Measurements from ENCODE around the gene POLA2.
A peak's percentile ranks its signal among the peaks of the same experiment; 100 is the strongest.
"Not testable (repeated sequence)": the region's sequence is repeated elsewhere in the genome, so short reads cannot be mapped to it uniquely, and the experiment has no call there.

POLA2 gene

DNA sequence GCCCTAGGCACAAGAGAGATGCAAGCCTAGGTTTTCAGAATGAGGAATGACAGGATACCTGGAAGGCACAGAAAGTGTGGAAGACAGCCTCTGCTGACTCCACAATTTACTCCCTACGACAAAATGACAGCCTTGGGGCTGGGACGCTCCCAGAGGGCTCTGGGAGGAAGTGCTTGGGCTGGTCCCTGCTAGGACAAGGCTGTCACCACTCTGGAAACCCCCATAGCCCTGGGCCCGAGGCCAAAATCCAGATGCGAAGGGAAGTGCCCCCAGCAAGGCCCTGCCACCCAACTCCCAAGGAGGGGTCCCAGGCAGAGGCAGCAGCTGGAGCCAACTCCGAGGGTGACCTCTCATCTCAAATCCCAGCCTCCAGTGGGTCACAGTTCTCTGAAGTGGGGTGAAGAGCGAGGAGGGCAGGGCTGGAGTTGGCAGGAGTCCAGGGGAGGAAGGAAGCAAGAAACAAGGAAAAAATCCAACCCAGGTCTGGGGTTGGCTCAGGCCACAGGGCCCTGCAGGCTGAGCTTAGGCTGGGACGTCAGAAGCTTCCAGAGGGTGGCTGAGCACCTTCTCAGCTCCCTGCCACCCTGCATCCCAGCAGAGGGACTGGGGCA, 46.6 kb downstream of the POLA2 start:
- no peak for DNase-seq (ENCODE audit: low read depth)

DNA sequence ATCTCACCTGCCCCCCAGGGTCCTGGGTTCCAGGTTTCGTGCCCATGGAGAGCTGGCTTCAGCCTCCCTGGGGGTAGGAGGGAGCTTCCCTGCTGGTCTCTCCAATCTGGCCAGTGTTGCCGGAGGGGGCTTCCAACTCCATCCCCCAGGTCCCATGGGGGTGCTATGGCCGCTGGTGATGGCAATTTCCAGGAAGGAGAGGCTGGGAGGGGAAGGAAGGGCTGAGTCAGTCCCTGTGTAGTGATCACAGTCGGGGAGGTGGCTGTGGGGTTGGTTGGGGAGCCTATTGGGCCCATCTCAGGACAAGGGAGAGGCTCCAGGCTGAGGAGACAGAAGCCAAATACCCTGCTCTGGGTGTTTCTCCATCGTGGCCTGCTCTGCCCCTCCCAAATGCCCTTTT, 47.2 kb downstream of the POLA2 start:
- no peak for DNase-seq (ENCODE audit: low read depth)

DNA sequence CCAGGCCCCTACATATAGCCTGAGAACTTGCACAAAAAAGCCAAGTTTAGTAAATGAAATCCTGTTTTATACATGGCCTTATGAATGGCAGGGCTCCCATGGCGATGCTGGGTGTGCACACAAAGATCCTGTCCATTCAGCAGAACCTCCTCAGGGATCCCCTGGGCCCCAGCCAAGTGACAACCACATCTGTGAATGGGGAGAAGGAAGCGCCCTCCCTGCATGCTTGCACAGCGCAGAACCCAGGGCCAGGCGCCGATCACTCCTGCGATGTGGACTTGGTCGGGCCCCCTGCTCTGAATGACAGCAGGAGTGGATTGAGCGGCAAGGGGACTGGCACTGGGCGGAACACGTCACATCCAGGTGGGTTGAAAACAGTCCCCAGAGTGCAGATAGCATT, 48.5 kb downstream of the POLA2 start:
- no peak for DNase-seq (ENCODE audit: low read depth)

DNA sequence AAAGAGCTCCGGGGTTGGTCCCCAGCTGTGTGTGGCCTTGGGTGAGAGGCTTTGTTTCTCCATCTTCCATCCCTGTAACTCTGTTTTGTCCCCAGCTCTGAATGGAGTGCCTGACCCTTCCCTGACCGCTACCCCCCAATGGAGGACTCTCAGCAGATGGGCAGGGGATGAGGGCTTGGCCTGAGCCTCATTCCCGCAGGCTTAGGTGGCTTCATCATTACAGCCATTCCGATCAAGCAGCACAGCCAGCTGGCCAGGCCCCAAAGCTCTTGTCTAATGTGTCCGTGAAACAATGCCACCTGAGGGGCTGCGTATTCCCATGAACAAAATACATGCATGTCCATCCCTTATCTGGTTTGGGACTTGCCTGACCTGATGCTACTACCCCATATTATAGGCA, 49.0 kb downstream of the POLA2 start:
- no peak for DNase-seq (ENCODE audit: low read depth)

DNA sequence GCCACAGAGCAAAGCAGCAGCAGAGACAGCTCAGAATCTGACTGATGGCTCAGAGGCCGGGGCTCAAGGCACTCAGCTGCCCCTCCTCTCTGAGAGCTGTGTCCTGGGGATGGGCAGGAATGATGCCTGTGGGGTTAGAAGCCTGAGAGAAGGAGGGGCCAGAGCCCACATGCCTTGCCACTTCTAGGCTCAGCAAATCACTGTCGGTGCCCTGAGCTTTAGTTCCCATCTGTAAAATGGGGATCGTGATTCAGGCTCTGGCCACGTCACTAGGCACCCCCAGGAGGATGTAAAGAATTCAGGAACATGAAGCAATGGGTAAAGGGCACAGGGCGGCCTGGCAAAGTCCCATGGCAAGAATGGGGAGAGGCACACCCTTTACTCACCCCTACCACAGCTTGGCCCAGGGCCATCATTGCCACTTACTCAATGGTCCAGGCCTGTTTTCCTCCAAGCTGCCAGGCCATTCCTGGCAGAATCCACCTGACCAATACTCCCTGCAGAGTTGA, 49.5 kb downstream of the POLA2 start:
- DNase-seq (ENCODE audit: low read depth), result no peak

DNA sequence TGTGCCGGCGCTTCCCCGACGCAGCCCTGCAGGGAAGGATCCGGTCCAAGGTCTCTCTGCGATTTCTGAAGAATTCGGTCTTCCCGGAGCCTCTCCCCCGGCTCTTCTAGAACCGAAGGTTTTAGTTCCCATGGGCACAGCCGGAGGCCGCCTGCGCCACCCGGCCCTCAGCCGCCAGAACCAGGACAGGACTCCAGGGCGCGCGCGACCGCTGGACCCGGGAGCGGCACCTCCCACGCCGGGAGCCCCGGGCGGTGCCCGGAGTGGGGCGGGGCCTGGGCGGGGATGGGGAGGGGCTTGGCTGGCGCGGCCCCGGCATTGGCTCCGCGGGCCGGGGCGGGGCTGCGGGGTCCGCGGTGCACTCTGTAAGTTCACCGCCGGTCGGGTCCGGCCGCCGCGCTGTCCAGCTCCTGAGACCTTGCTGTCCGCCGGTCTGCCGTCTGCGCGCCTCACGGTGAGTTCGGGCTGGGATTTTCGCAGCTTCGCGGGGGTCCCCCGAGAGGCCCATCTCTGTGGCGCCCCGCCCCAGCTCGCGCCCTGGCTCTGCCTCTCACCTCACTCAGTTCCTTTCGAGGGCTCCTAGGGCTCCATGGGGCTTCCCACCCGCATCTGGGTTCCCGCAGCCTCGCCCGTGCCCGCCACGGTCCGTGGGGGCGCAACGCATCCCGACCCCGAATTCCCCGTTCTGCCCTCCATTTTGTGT, 52.9 kb downstream of the POLA2 start, which contains the start of gene CDC42EP2:
Gene CDC42EP2 (plus strand): TSS at position 366 of the 703 bp plus-strand sequence. CDS start 6,033 bp downstream, outside the sequence.
- no peak for DNase-seq (ENCODE audit: low read depth)

DNA sequence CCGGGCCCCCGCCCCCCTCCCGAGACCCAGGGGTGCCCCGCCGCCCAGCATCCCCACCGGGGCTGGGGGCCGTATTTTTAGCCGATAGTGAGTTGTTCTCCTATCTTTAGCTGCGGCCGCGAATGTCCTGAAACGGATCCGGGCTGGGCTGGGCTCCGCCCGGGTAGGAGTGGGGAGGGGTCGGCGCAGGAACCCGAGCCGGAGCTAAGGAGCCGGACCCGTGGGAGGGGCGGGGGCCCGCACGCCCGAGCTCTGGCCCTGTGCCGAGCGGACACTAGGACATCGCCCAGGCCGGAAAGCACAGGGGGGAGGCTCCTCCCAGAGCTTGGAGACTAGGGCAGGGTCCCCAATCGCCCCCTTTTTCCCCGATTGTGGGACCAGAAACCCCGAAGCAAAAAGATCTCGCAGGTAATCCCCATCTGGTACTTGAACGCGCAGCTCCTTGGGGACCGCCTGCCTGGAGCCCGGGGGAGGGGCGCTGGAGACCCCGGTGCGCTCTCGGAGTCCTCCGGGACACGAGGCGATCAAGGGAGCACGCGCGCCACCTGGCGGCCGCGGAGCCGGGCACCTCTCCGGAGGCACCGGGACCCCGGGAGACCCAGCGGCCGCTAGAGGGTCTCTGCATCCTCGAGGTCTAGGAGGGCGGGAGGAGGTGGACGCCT, 53.6 kb downstream of the POLA2 start:
- no peak for DNase-seq (ENCODE audit: low read depth)

DNA sequence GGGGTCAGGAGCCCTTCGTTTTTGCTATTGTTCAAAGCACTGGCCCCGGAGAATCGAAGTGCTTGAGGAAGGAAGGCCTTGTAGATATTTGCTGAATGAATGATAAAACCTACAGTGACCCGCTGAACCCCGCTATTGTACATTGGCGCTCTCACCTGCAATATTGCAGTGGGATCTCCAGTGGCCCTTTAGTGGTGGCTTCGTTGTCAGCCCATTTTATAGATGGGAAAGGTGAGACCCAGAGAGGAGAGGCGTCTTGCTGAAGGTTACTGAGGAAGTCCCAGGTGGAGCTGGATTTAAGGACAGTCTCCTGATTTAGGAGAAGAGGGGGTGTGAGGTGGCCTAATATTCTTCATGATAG, 54.1 kb downstream of the POLA2 start:
- DNase-seq (ENCODE audit: low read depth), result no peak

DNA sequence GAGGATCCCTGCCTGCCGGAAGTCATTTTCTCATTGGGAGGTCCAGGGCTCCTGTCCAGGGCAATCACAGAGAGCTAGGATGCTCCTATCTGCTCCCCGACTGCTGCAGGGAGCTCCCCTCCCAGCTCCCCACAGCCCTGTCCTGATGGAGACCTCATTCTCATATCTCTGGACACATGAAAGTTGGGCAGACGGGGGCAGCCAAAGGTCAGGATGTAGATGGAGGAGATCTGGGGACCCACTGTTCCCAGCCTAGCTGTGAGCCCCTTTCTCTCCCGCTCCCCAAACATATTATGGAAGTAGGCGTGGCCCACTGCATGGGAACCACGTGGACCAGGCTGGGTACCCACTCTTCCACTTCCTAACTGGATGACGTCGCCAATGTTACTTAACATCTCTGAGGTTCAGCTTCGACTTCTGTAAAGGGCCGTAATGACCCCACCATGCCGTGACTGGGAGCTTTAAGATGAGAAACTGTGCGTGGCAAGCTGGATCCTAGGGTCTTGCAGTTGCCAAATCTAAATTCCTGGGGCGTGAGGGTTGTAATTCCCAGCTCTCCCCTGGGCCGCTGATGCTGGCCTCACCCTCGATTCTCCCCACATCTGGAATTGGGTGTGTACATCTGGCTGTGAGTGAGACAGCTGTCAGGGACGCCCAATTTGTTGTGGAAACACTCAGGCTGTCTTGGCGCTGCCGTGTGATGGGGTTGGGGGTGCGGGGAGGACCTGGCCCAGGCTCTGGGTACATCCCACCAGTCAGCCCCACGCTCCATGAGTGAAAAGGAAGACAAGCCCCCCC, 54.7 kb downstream of the POLA2 start:
- DNase-seq (ENCODE audit: low read depth), result peak; percentile 90

DNA sequence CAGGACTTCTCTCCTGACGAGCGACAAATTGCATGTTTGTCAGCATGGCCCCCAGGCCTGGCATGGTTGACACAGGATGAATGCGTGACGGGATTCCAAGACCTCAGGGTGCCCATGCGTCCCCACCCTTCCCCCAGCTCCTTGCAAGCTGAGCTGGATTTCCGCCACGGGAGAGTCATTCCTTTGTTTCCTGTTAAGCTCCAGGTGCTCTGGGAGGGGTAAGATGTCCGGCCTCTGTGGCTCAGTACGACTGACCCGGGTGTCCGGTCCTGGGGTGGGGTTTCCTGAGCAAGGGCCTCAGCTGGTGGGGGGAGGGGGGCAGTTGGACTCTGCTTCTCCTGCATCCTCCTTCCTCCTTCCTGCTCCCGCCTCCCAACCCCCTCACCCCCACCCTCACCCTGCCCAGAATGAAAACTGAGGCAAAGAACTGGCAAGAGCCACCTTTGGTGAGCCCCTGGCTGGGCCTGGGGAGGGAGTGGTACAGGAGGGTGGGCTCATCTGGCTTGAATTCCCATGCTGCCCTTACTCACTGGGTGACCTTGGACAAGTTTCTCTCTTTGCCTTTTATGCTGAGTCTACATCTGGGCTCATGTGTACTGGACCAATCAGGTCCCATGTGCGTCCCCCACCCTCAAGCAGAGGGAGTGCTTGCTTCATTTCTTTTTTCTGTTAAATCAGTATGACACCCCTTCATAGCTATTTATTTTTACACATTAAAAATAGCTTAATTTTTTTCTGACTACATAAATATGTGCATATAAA, 55.4 kb downstream of the POLA2 start:
- peak; percentile 80 for DNase-seq (ENCODE audit: low read depth)

DNA sequence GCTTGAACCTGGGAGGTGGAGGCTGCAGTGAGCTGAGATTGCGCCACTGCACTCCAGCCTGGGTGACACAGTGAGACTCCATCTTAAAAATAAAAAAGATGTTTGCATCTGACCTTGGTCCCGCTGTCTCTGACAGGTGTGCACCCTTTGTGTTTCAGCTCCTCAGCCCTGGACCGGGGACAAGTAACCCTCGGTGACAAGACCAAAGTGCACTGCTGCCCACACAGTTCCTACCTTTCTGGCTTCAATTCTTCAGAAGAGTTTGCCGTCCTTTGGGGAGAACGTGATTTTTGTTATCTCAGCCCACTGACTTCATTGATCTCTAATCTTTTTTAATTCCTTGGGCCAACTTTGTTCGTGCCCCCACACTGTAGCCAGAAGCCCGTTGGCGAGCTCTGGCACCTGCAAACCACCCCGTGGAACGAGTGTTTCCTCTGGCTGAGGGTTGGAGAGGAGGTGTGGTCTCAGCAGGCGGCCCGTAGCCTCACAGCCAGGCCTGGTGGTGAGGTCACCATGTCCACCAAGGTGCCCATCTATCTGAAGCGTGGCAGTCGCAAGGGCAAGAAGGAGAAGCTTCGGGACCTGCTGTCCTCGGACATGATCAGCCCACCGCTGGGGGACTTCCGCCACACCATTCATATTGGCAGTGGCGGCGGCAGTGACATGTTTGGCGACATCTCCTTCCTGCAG, 58.8 kb downstream of the POLA2 start:
- DNase-seq (ENCODE audit: low read depth), result no peak

DNA sequence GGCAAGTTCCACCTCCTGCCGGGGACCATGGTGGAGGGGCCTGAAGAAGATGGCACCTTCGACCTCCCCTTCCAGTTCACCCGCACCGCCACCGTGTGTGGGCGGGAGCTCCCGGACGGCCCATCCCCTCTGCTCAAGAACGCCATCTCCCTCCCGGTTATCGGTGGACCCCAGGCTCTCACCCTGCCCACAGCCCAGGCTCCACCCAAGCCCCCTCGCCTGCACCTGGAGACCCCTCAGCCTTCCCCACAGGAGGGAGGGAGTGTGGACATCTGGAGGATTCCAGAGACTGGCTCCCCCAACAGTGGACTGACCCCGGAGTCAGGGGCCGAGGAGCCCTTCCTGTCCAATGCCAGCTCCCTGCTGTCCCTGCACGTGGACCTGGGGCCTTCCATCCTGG, 59.3 kb downstream of the POLA2 start:
- DNase-seq (ENCODE audit: low read depth), result no peak

DNA sequence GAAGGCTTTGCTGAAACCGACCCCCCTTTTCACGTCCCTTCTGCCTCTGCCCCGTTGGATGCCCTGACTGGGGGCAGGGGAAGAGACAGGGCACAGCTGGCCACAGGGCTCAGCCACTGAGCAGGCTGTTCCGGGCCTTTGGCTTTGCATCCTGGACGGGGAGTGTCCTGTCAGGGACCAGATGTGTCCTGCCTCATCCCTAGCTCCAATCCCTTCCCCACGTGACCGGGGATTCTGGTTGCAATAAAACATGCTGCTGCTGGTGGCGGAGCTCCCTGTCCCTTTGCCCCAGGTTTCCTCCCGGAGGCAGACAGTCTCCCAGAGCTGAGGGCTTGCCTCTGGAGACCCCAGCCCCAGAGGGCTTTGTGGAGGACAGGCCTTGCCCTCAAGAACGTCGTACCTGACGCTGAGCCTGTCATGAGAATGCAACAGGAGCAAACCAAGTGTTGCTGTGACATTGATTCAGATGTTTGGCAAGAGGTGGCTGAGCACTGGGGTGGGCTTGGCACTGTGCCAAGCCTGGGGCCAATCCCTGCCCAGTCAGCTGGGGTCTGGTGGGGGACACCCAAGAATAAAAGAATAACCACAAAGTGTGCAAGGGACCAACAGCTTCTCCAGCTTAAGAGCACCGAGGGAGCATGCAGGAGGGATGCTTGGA, 60.2 kb downstream of the POLA2 start:
- no peak for DNase-seq (ENCODE audit: low read depth)

DNA sequence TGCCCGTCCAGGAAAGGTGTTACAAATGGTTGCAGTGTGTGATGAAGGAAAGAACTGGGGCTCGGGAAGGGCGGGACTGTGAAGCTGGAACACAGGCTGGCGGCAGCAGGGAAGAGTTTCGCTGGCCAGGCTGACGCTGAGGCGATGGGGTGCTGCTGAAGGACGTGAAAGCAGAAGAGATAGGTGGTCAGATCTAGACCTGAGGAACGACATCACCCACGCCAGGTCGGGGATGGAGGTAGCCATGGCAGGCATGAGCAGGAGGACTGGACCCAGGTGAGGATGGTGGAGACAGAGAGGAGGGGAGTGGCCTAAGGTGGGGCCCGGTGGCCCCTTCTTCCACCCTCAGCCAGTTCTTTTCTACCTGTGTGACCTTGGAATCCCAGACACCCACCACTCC, 62.1 kb downstream of the POLA2 start:
- no peak for DNase-seq (ENCODE audit: low read depth)

DNA sequence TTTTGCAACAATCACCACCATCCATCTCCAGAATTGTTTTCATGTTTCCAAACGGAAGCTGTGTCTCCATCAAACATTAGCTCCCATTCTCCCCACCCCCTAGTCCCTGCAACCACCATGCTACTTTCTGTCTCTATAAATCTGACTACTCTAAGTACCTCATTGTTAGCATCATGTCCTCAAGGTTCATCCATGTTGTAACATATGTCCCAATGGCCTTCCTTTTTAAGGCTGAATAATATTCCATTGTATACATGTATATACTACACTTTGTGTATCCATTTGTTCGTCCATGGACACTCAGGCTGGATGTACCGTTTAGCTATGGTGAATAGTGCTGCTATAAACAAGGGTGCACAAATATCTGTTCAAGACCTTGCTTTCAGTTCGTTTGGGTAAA, 63.7 kb downstream of the POLA2 start:
- no peak for DNase-seq (ENCODE audit: low read depth)

DNA sequence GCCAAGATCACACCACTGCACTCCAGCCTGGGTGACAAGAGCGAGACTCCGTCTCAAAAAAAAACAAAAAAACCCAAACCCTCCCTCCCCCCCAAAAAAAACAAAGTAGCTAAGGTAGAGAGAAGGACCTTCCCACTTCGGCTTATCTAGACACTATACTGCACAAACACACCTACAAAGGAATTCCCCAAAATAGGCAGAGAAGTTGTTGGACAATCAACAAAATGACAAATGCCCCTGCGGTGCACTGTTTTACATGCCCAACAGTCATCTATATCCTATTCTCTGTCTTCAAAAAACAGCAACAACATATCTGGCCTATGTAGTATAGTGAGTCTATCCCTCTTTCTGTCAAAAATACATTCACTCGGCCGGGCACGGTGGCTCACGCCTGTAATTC, 65.3 kb downstream of the POLA2 start:
- no peak for DNase-seq (ENCODE audit: low read depth)

DNA sequence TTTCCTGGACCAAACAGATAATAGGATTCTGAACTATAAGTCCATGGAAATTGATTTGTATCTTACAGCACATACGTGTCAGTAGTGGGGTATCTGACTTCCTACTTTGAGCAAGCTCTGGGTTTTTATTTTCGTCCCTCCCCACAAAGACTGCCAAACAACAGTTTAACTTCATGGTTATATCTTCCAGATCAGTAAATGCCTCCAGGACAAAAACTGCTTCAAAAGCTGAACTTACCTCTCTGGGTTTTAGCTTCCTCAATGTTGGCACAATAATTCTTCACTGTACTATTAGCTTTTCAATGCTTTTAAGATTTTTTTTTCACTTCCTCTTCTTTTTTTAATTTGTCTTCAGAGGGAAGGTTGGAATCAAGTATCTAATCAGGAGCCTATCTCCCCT, 67.7 kb downstream of the POLA2 start:
- no peak for DNase-seq (ENCODE audit: low read depth)

DNA sequence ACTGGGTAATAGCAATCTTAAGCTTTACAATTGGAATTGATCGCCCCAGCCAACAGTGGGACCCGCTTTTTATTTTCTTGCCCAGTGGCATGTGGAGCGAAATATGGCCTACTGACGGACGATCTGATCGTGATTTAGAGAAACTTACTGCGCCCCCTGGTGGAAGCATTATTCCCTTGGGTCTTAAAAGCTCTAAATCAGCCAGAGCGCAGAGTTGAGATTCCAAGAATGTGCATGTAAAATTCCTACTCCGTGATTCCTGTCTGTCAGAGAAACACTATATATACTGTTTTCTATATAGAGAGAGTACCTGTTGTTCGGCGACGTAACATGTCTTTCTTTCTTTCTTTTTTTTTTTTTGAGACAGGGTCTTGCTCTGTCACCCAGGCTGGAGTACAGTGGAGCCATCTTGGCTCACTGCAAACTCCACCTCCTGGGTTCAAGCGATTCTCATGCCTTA, 68.2 kb downstream of the POLA2 start:
- DNase-seq (ENCODE audit: low read depth), result no peak

DNA sequence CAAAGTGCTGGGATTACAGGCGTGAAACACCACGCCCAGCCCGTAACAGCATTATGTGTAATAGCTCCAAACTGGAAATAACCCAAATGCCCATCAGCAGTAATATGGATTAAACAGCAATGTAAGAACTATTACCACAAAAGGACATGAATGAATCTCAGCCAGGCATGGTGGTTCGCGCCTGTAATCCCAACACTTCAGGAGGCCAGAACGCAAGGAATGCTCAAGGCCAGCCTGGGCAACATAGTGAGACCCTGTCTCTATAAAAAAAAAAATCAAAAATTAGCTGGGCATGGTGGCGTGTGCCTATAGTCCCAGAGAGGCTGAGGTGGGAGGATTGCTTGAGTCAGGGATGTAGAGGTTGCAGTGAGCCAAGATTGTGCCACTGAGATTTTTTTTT, 68.8 kb downstream of the POLA2 start:
- DNase-seq (ENCODE audit: low read depth), result no peak

DNA sequence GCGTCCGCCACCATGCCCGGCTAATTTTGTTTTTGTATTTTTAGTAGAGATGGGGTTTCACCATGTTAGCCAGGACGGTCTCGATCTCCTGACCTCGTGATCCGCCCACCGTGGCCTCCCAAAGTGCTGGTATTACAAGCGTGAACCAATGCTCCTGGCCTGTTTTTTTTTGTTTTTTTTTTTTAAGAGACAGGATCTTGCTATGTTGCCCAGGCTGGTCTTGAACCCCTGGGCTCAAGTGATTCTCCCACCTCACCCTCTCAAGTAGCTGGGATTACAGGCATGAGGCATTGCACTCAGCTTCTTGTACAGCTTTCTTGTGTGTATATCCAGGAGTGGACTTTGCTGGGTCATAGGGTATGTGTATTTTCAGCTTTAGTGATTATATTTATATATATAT, 70.8 kb downstream of the POLA2 start:
- not testable (repeated sequence) for DNase-seq (ENCODE audit: low read depth)
